ENCODE measurements around the gene MYF6.

The MYF6 gene

DNA sequence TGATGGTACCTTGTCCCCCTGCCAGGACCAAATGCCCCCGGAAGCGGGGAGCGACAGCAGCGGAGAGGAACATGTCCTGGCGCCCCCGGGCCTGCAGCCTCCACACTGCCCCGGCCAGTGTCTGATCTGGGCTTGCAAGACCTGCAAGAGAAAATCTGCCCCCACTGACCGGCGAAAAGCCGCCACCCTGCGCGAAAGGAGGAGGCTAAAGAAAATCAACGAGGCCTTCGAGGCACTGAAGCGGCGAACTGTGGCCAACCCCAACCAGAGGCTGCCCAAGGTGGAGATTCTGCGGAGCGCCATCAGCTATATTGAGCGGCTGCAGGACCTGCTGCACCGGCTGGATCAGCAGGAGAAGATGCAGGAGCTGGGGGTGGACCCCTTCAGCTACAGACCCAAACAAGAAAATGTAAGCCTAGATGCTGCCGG is 410 bp downstream of the MYF6 start:
- no peak for DNase-seq (ENCODE audit: low spot score)

DNA sequence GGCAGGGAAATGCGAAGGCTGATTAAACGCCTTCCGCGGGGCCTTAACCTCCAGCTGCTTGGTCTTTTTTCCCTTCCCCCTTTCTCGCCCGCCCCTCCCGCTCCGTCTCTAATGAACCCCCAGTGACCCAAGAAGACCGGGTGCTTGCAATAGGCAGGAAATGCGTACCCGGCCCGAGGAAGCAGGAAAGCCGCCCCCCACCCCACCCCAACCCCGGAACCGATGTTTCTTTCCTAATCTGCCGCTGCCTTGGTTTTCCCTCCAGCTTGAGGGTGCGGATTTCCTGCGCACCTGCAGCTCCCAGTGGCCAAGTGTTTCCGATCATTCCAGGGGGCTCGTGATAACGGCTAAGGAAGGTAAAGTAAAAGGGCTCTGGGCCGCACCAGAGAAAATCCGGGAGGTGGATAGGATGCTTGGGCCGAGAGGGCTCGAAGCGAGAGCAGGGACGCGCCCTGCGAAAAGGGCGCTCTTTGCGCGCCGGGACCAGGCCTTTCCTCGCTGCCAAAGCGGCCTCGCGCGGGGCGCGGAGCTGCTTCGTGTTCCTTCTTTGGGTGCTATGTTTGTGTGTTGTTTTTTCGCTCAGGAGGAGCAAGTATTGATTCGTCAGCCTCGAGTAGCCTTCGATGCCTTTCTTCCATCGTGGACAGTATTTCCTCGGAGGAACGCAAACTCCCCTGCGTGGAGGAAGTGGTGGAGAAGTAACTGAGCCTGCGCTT is 983 bp downstream of the MYF6 start:
- no peak for DNase-seq (ENCODE audit: low spot score)

DNA sequence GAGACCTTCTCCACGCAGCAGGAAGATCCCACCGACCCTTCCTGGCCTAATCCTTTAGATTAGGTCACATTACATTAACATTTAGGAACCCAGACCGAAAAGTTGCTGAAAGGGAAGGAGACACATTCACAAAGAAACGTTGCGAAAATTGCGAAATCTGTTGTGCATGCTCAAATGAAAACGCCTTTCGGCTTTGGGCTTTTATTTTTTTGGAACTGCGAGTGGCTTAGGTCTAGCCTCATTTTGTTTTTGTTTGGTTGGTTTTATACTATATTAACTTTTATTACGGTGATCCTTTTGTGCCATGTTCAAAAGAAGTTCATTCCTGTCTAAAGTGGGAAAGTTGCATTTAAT is 1.5 kb downstream of the MYF6 start:
- no peak for DNase-seq (ENCODE audit: low spot score)

DNA sequence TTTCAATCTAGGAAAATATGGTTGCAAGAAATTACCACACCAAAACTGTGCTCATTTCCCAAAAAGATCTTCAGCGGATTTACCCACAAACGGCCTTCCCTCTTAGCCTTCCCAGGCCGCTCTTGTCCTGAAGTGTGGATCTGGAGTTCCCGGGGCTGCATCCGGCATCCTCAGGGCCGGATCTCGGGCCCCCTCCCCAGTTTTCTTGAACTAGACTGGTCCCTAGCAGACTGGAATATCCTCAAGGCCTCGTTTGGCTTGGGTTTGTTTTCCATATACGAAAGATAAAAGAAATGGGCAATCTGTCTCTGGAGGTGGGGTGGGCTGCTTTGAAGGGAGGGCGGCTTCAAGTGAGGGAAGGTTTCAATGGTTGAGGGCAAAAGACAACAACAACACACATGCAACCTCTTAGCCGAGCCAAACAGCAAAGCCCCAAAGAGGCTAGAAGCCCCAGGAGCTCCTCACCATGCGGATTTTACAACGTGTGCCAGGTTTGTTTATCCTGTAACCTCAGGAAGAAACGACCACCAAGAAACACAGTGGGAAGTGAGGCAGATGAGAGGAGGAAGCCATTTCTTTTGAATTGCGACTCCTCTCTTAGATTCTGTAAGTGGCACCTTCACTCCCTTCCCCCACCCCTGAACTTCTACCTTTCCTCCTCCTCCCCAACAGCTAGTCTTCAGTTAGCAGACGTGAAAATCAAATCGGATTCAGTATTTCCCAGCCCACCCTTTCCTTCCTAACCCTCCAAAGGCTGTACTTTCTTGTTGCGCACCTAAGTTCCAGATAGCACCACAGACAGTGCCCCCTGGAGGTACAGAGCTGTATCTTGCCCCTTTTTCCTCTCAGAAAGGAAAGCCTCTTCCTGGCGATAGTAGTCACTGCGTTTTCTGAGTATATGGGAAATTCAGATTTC is 2.6 kb downstream of the MYF6 start:
- DNase-seq (ENCODE audit: low spot score): no peak

DNA sequence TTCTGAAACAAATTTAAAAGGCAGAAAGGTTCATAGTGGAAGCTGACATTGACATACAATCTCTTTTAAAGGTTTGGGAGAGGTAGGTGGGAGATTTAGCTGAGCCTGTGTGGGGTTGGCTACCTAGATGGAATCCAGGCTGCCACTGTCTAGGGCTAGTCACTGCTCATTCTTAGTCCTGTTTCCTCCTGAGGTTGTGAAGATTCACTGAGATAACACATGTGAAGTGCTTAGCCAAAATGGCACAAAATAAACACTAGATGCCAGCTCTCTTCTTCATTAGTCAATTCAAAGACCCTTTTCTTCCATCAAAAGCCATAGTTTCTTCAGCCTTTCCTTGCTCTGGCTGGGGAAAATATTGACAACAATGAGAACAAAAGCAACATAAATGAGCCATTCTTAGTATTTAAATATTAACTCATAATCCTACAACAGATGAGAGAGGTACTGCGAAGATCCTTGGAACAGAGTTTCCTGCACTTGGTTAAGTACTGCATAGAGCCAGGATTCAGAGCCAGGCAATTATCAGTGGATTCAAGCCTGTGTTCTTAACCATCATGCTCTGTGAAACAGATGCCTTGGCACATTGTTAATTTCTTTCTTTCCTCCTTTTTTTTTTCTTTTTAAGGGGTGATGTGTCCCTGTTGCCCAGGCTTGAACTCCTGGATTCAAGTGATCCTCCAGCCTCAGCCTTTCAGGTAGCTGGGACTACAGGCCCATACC is 3.5 kb downstream of the MYF6 start:
- DNase-seq (ENCODE audit: low spot score): no peak

DNA sequence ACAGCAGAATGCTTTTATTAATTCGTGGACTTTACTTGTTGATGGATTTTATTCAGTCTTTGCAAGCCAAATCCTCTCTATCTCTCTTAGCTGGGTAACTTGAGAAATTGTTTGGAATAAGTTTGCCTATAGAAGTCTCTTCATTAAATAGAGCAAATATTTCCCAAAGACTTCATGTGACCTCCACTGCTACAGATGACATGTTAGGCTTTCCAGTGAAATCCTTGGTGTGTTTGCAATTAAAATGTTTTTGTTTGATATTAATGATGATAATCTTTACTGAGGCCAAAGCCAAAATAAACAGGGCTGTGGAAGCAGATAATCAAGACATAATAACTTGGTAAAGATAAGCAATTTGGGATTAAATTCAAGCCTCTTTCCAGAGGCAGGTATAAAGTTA is 4.4 kb downstream of the MYF6 start:
- no peak for DNase-seq (ENCODE audit: low spot score)

- DNase-seq (ENCODE audit: low spot score): no peak
These were observed 5.4 kb downstream of the MYF6 start for GRCh38 chr12:80712866-80713265.

- DNase-seq (ENCODE audit: low spot score): no peak
These were observed 6.0 kb downstream of the MYF6 start for GRCh38 chr12:80713419-80713818.

DNA sequence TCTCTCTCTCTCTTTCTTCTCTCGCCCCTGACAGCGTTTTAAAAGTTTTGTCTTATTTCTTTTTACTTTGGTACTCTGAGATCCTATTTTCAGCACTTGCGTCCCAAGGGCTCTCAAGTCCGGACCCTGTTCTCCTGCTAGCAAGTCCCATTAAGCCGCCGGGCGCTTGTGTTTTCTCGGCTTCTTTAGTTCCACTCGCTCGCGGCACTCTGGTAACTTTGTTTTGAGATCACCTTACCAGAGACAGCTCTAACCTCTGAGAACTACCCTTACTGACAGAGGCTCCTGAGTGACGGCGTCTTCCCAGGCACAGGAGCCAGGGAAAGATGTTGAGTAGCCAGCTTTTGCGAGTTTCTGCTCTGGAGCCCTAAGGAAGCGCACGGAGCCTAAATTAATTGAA is 6.6 kb downstream of the MYF6 start:
- no peak for DNase-seq (ENCODE audit: low spot score)

GRCh38 chr12:80714846-80715245 is 7.4 kb downstream of the MYF6 start:
- no peak for DNase-seq (ENCODE audit: low spot score)

DNA sequence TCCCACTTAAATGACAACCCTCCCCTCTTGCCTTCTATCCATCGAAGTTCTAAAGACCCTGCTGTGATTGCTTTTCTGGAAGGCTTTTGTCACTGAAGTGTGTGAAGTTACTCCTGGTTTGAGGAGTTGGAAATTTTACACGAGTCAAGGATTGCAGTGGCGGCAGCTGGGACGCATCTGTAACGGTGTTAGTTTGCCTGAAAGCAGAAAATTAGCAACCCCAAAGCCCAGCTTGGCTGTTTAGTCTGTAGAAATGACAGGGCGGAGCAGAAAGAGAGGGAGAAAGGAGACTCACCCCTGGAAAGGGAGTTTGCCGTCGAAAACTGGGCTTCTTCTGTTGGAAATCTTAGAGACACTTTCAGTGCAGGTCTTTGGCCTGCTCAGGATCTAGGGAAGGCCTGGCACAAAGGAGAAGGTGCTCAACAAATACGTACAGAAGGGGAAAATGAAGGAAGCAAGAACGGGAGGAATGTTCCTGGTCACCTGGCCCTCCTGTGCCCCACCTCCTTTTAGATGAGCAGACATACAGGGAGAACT is 8.3 kb downstream of the MYF6 start:
- DNase-seq (ENCODE audit: low spot score): no peak

DNA sequence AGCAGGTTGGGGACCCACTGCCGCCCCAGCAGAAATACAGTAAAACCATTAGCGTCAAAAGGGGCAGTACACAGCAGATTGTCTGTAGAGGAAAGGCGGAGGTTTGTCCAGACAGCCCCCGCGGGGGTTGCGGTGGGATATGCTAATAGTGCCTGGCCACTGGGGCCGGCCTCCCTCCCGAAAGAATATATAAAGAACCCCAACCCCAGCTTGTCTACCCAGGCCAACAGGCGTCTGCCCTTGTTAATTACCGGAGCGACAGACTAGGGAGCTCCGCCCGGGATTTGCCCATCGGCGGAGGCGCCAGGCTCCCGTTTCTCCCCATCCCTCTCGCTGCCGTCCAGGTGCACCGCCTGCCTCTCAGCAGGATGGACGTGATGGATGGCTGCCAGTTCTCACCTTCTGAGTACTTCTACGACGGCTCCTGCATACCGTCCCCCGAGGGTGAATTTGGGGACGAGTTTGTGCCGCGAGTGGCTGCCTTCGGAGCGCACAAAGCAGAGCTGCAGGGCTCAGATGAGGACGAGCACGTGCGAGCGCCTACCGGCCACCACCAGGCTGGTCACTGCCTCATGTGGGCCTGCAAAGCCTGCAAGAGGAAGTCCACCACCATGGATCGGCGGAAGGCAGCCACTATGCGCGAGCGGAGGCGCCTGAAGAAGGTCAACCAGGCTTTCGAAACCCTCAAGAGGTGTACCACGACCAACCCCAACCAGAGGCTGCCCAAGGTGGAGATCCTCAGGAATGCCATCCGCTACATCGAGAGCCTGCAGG is 9.4 kb downstream of the MYF6 start, which contains the start of gene MYF5:
TSS of gene MYF5 (plus strand) at position 217 of the 774 bp plus-strand sequence. CDS start at position 369, 152 bp downstream.
- no peak for DNase-seq (ENCODE audit: low spot score)

DNA sequence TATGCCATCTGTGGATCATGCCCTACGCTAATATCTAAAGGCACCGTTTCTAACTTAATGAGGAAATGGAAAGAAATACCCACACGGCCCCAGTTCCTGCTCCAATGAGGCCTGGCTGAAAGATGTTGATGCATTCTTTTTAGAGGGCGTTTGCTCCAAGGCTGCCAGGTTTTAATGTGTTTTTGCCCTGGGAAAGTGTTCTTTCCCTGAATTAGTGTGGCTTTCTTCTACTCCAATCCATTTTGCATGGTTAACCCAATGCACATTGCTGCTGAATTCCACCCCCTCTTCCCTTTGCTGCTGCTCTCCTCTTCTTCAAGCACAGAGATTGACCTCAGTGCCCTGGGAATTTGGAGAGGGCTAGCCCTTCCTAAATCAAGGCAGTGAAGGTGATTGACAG is 10.4 kb downstream of the MYF6 start:
- DNase-seq (ENCODE audit: low spot score): no peak

DNA sequence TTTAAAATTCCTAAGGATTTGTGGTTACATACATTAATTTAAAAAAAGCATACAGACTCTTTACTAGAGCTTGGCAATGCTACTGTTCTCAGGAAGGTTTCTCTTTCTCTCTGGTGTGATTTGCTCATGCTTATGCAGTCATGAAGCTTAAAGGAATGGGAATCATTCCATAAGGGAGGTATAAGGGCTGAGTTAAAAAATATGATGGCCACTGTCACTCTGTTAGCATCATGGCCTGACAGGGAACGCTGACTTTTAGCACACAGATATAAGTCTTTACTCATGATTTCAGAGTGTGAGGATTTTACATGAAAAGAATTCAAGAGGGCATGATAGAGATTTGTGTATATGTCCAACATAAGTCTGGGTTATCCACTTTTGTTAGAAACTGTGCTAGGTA is 13.1 kb downstream of the MYF6 start:
- no peak for DNase-seq (ENCODE audit: low spot score)

GRCh38 chr12:80721326-80721725 is 13.9 kb downstream of the MYF6 start:
- DNase-seq (ENCODE audit: low spot score): no peak

GRCh38 chr12:80745851-80746505 is 38.5 kb downstream of the MYF6 start:
- DNase-seq (ENCODE audit: low spot score): no peak

- DNase-seq (ENCODE audit: low spot score): no peak
These were observed 40.4 kb downstream of the MYF6 start for GRCh38 chr12:80747800-80748199.

- no peak for DNase-seq (ENCODE audit: low spot score)
These were observed 42.0 kb downstream of the MYF6 start for GRCh38 chr12:80749456-80749855.

DNA sequence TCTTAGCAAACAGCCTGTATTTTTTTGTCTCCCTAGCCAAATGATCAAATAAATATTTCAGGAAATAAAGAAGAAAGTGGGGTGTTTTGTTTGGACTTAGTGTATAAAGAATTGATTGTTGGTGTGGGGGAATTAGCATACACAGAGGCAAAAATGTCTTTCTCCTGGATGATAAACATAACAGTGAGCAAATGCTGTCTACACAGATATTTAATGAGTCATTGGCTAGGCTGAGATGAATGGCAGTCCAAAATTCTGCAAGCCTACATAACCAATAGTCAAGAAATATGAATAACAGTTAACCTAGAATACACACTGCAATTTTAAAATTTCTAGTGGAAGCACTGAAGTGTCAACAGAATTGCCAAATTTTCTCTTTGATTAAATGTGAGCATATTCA is 45.0 kb downstream of the MYF6 start:
- DNase-seq (ENCODE audit: low spot score): no peak

GRCh38 chr12:80754274-80754673 is 46.8 kb downstream of the MYF6 start:
- no peak for DNase-seq (ENCODE audit: low spot score)

GRCh38 chr12:80756875-80757274 is 49.4 kb downstream of the MYF6 start:
- DNase-seq (ENCODE audit: low spot score): no peak
